OCI-LY3 (cell line): ENCODE results near the gene NPPB.

ENCODE experiments used
- CTCF ChIP-seq: fragments of 200-600, 300-600 bp; sonication (generic); IDR thresholded peaks from 2 replicates; pipeline ENCODE4 v1.5.1; 2014; ENCODE audit warnings: antibody characterized with exemption, low read length, low read depth
- EZH2phosphoT487 ChIP-seq: fragments of 200-600 bp; shearing (Covaris generic); IDR thresholded peaks from 2 replicates; pipeline ENCODE4 v1.6.1; 2018; ENCODE audit warnings: antibody characterized with exemption, mixed run types, low read depth

GRCh38 chr1:11839727-11840705 is 18.7 kb downstream of the NPPB start:
- TF ChIP-seq CTCF, result no peak
- TF ChIP-seq EZH2phosphoT487, result no peak
